HepG2 (cell line): ENCODE measurements around the gene CHSY3. TPM values are rescaled to one million over a fixed set of nuclear protein-coding genes. Genes with fewer than 3 reads are reported as not detected.

Experiments used
- ATAC-seq: fragments of 200-7000 bp; cut with Tn5 transposase; 3 replicates; pipeline ENCODE4 v1.9.1; 2020; ENCODE audit warnings: mild to moderate bottlenecking, moderate library complexity
- BruUV-seq: library from RNA; stranded (reverse); fragments of 400-500 nt; replicated peaks from 2 replicates; lab custom pipeline; 2021; lab: Mats Ljungman, UMichigan
- CTCF ChIA-PET: fragments of 300-600 bp; formaldehyde crosslinking; extraction: SDS; loops from one replicate; lab custom pipeline; 2021; ENCODE audit warnings: low total read pairs, inconsistent platforms, low intra/inter-chr PET ratio; lab: Yijun Ruan, JAX
- POLR2A ChIA-PET: fragments of 350-600 bp; sonication (Branson Sonifier 250); formaldehyde crosslinking; loops from one replicate; lab custom pipeline; 2020; ENCODE audit warnings: antibody characterized with exemption, inconsistent platforms; lab: Yijun Ruan, JAX
- DNase-seq: peaks from one replicate; pipeline ENCODE4 v3.0.0-alpha.2; 2015; ENCODE audit warnings: low spot score
- FAIRE-seq: peaks from 3 replicates; lab custom pipeline; 2011; peaks lifted over from hg19 to GRCh38; lab: Jason Lieb, UNC
- H2AFZ ChIP-seq: one replicate; pipeline ENCODE4 v1.6.1; 2011; ENCODE audit warnings: low read length, inconsistent platforms
- H3K27ac ChIP-seq: fragments of 300-600 bp; 3 replicates; pipeline ENCODE4 v1.8.0; 2011; ENCODE audit warnings: mixed run types, mild to moderate bottlenecking, mixed read lengths, low read length, inconsistent platforms; ENCODE audit not compliant: insufficient read depth; ENCODE audit errors: extremely low read length
- H3K27me3 ChIP-seq, 2 experiments: fragments of 200-600 bp in 1 of 2; 2 replicates in 1 of 2; 3 replicates in 1 of 2; pipeline versions ENCODE4 v1.6.0 to v1.8.0; 2011; ENCODE audit warnings: low read length in 2 of 2, mild to moderate bottlenecking in 2 of 2, moderate library complexity in 2 of 2, inconsistent platforms in 1 of 2; ENCODE audit not compliant: insufficient read depth in 2 of 2, control insufficient read depth in 1 of 2
- H3K36me3 ChIP-seq, 2 experiments: fragments of 200-600 bp in 1 of 2; replicated peaks in 1 of 2; 2 replicates in 1 of 2; 3 replicates in 1 of 2; pipeline versions ENCODE4 v1.5.1 to v1.8.0; 2011; ENCODE audit warnings: low read length in 2 of 2, inconsistent platforms in 1 of 2; ENCODE audit not compliant: insufficient read depth in 2 of 2, control insufficient read depth in 1 of 2
- H3K4me1 ChIP-seq: 2 replicates; pipeline ENCODE4 v1.5.1; 2012; ENCODE audit warnings: low read length, inconsistent platforms; ENCODE audit not compliant: insufficient read depth
- H3K4me2 ChIP-seq: 2 replicates; pipeline ENCODE4 v1.6.0; 2011; ENCODE audit warnings: low read depth, low read length, inconsistent platforms
- H3K4me3 ChIP-seq, 3 experiments: fragments of 200-600 bp in 1 of 3; sonication (generic), shearing (Covaris generic) in 1 of 3; replicated peaks in 1 of 3; 2 replicates each; pipeline ENCODE4 v1.5.1; 2011 to 2016; ENCODE audit warnings: low read length in 3 of 3, inconsistent platforms in 2 of 3, low read depth in 2 of 3, mild to moderate bottlenecking in 2 of 3, control low read depth in 1 of 3, mixed read lengths in 1 of 3; ENCODE audit not compliant: insufficient read depth in 1 of 3
- H3K79me2 ChIP-seq: one replicate; pipeline ENCODE4 v1.6.1; 2011; ENCODE audit warnings: low read length, inconsistent platforms; ENCODE audit not compliant: insufficient read depth
- H3K9ac ChIP-seq: 2 replicates; pipeline ENCODE4 v1.6.0; 2011; ENCODE audit warnings: mild to moderate bottlenecking, low read depth, low read length, inconsistent platforms; ENCODE audit not compliant: insufficient read depth
- H3K9me3 ChIP-seq: 2 replicates; pipeline ENCODE4 v1.5.1; 2012; ENCODE audit warnings: mild to moderate bottlenecking, low read length
- H4K20me1 ChIP-seq: 2 replicates; pipeline ENCODE4 v1.6.0; 2011; ENCODE audit warnings: inconsistent platforms, mild to moderate bottlenecking, low read length, moderate library complexity; ENCODE audit not compliant: insufficient read depth
- AGO2 ChIP-seq: fragments of 200-400 bp; formaldehyde crosslinking; optimal IDR thresholded peaks from 2 replicates; pipeline ENCODE3; 2017; ENCODE audit warnings: mild to moderate bottlenecking, low read depth, low read length, moderate library complexity
- CHD4 ChIP-seq: fragments of 200-600 bp; sonication (generic); IDR thresholded peaks from 2 replicates; pipeline ENCODE4 v1.7.0; 2017; ENCODE audit warnings: mild to moderate bottlenecking, low read length, borderline replicate concordance
- HDAC6 ChIP-seq: fragments of 200-600 bp; sonication (generic); IDR thresholded peaks from 2 replicates; pipeline ENCODE4 v1.7.0; 2017; ENCODE audit warnings: mild to moderate bottlenecking, antibody characterized with exemption, low read length, low read depth
- PPARG ChIP-seq: conservative IDR thresholded peaks from 2 replicates; pipeline ENCODE4 v1.6.1; 2016; ENCODE audit warnings: missing biosample characterization, missing genetic modification reagents
- TP53 ChIP-seq: sonication (generic); formaldehyde crosslinking; conservative IDR thresholded peaks from 2 replicates; pipeline ENCODE4 v1.4.0; 2020; ENCODE audit warnings: missing genetic modification reagents
- ZFP36L2 ChIP-seq: sonication (generic); formaldehyde crosslinking; IDR thresholded peaks from 2 replicates; pipeline ENCODE4 v1.4.0; 2020; ENCODE audit warnings: missing genetic modification reagents
- ZNF3 ChIP-seq: IDR thresholded peaks from 2 replicates; pipeline ENCODE4 v1.7.0; 2017; ENCODE audit warnings: inconsistent platforms
- ZNF431 ChIP-seq: sonication (generic); formaldehyde crosslinking; IDR thresholded peaks from 2 replicates; pipeline ENCODE4 v1.9.0; 2022; ENCODE audit warnings: missing genetic modification reagents, low read depth, mild to moderate bottlenecking, borderline replicate concordance
- ZNF607 ChIP-seq: sonication (generic); formaldehyde crosslinking; IDR thresholded peaks from 2 replicates; pipeline ENCODE4 v1.5.1; 2020; ENCODE audit warnings: missing genetic modification reagents, mild to moderate bottlenecking, borderline replicate concordance
- ZSCAN25 ChIP-seq: sonication (generic); formaldehyde crosslinking; IDR thresholded peaks from 2 replicates; pipeline ENCODE4 v1.8.0; 2022; ENCODE audit warnings: mild to moderate bottlenecking, missing genetic modification reagents
- in situ Hi-C: cut with HindIII; loops from 2 replicates; pipeline ENCODE4 v1.10.0; 2017; ENCODE audit warnings: low pct_unique_long_range_greater_than_20kb; ENCODE audit not compliant: extremely low pct_ligation_motif_present
- intact Hi-C: fragments of 100-400 bp; cut with micrococcal nuclease; formaldehyde crosslinking; loops from one replicate; pipeline ENCODE4 v1.10.0; 2022; ENCODE audit not compliant: unreplicated experiment
- polyA plus RNA-seq, 8 experiments: library from polyadenylated mRNA; depleted of rRNA in 3 of 8; stranded (reverse) in 7 of 8; unstranded in 1 of 8; fragments of >200 nt; fragmentation: Illumina TruSeq in 4 of 8; extraction: Trizol in 4 of 8; gene quantifications; 2 replicates each; pipeline versions ENCODE4 v1.2.1 to v1.2.3, GENCODE V29; 2011 to 2016; ENCODE audit warnings: low read depth in 4 of 8, missing spikeins in 1 of 8, mixed read lengths in 1 of 8; ENCODE audit not compliant: insufficient read depth in 1 of 8
- total RNA-seq, 5 experiments: library from RNA; depleted of rRNA; stranded (reverse); fragments of >200 nt; fragmentation: Illumina TruSeq; extraction: Trizol; gene quantifications; 2 replicates each; pipeline ENCODE4 v1.2.3, GENCODE V29; 2016; ENCODE audit warnings: low read depth in 1 of 5
- TF ChIP-seq, protein P1 (sequence below): sonication (generic); formaldehyde crosslinking; IDR thresholded peaks from 2 replicates; pipeline ENCODE4 v1.8.0; 2022; ENCODE audit warnings: mild to moderate bottlenecking, missing genetic modification reagents
- TF ChIP-seq, protein P2 (sequence below): sonication (generic); formaldehyde crosslinking; IDR thresholded peaks from 2 replicates; pipeline ENCODE4 v1.5.0; 2020; ENCODE audit warnings: missing genetic modification reagents
- TF ChIP-seq, protein P3 (sequence below): sonication (generic); formaldehyde crosslinking; IDR thresholded peaks from 2 replicates; pipeline ENCODE4 v1.5.1; 2020; ENCODE audit warnings: missing genetic modification reagents, mild to moderate bottlenecking, borderline replicate concordance

Gene CHSY3
- total and polyA plus RNA-seq, 2 of the 13 experiments (the other 11 are each of a cell fraction or from before 2014, with no cell fraction given) = 0.26 to 4.1 TPM

DNA sequence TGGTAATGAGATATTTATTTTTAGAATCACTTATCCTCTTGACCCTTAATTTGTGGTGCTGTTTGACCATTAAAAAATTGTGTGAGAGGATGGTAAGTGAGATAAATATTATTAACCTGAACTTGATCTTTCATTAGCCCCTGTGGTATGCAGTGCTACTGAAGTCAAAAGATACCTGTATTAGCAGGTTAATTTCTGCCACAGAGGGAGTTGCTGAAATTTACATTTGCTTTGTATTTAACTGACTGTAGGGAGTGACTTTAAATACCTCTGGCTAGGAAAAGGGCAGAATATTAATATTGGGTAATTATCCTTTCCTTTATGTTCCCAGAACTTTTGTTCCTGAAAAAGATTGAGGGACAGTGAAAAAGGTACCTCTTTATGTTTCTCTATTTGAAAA lies 133.6 kb downstream of the CHSY3 start:
- no peak overlapping the region for H3K9ac ChIP-seq
- no peaks in the 10 kb centered on the region for H3K27me3 ChIP-seq
- POLR2A ChIA-PET = no interaction called here
- FAIRE-seq (no peak), DNase-seq (no peak), ATAC-seq (no peak)
- no peaks in the 10 kb centered on the region for H3K4me1 ChIP-seq
- CTCF ChIA-PET = no interaction called here
- intact Hi-C loops (no loop called here), in situ Hi-C loops (no loop called here)
- H3K27ac ChIP-seq = no peak overlapping the region
- no peaks in the 10 kb centered on the region for H3K79me2 ChIP-seq
- H3K4me3 ChIP-seq = no peak overlapping the region
- no peak overlapping the region for H3K4me2 ChIP-seq
- H4K20me1 ChIP-seq = no peaks in the 10 kb centered on the region
- H3K9me3 ChIP-seq = no peaks in the 10 kb centered on the region
- no peak overlapping the region for H2AFZ ChIP-seq
- no TSS peak for BruUV-seq
- H3K36me3 ChIP-seq = no peaks in the 10 kb centered on the region
- no peak for TF ChIP-seq ZNF3 (CRISPR knock-in tag)
- TF ChIP-seq PPARG (CRISPR knock-in tag) = no peak
- TF ChIP-seq, protein P1, sequence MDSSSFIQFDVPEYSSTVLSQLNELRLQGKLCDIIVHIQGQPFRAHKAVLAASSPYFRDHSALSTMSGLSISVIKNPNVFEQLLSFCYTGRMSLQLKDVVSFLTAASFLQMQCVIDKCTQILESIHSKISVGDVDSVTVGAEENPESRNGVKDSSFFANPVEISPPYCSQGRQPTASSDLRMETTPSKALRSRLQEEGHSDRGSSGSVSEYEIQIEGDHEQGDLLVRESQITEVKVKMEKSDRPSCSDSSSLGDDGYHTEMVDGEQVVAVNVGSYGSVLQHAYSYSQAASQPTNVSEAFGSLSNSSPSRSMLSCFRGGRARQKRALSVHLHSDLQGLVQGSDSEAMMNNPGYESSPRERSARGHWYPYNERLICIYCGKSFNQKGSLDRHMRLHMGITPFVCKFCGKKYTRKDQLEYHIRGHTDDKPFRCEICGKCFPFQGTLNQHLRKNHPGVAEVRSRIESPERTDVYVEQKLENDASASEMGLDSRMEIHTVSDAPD (CRISPR knock-in tag) = no peak
- no peak for TF ChIP-seq AGO2
- TF ChIP-seq, protein P2, sequence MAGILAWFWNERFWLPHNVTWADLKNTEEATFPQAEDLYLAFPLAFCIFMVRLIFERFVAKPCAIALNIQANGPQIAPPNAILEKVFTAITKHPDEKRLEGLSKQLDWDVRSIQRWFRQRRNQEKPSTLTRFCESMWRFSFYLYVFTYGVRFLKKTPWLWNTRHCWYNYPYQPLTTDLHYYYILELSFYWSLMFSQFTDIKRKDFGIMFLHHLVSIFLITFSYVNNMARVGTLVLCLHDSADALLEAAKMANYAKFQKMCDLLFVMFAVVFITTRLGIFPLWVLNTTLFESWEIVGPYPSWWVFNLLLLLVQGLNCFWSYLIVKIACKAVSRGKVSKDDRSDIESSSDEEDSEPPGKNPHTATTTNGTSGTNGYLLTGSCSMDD (CRISPR knock-in tag) = no peak
- TF ChIP-seq ZSCAN25 (CRISPR knock-in tag) = no peak
- TF ChIP-seq CHD4 = no peak
- TF ChIP-seq TP53 = no peak
- TF ChIP-seq, protein P3, sequence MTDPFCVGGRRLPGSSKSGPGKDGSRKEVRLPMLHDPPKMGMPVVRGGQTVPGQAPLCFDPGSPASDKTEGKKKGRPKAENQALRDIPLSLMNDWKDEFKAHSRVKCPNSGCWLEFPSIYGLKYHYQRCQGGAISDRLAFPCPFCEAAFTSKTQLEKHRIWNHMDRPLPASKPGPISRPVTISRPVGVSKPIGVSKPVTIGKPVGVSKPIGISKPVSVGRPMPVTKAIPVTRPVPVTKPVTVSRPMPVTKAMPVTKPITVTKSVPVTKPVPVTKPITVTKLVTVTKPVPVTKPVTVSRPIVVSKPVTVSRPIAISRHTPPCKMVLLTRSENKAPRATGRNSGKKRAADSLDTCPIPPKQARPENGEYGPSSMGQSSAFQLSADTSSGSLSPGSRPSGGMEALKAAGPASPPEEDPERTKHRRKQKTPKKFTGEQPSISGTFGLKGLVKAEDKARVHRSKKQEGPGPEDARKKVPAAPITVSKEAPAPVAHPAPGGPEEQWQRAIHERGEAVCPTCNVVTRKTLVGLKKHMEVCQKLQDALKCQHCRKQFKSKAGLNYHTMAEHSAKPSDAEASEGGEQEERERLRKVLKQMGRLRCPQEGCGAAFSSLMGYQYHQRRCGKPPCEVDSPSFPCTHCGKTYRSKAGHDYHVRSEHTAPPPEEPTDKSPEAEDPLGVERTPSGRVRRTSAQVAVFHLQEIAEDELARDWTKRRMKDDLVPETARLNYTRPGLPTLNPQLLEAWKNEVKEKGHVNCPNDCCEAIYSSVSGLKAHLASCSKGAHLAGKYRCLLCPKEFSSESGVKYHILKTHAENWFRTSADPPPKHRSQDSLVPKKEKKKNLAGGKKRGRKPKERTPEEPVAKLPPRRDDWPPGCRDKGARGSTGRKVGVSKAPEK (CRISPR knock-in tag) = no peak
- no peak for TF ChIP-seq HDAC6
- TF ChIP-seq ZFP36L2 (CRISPR knock-in tag) = no peak
- no peak for TF ChIP-seq ZNF431 (CRISPR knock-in tag)
- TF ChIP-seq ZNF607 = no peak
- TF ChIP-seq, all 625 proteins: peak for 0
